ENCODE data around the gene SUSD4. TPM values are rescaled to one million over a fixed set of nuclear protein-coding genes. Genes with fewer than 3 reads are reported as not detected.

The SUSD4 gene
- total RNA-seq, 1 experiment from 2014 or later = not detected

GRCh38 chr1:223188618-223189356 lies 175.2 kb downstream of the SUSD4 start:
- no peak for DNase-seq (ENCODE audit: low spot score)

GRCh38 chr1:223186800-223187199 lies 177.2 kb downstream of the SUSD4 start:
- DNase-seq (ENCODE audit: low spot score) = no peak

GRCh38 chr1:223183268-223183862 lies 180.6 kb downstream of the SUSD4 start:
- no peak for DNase-seq (ENCODE audit: low spot score)

GRCh38 chr1:223180731-223181321 lies 183.2 kb downstream of the SUSD4 start:
- no peak for DNase-seq (ENCODE audit: low spot score)

GRCh38 chr1:223179786-223180185 lies 184.2 kb downstream of the SUSD4 start:
- no peak for DNase-seq (ENCODE audit: low spot score)

GRCh38 chr1:223179280-223179679 lies 184.7 kb downstream of the SUSD4 start:
- no peak for DNase-seq (ENCODE audit: low spot score)

GRCh38 chr1:223177681-223178080 lies 186.3 kb downstream of the SUSD4 start:
- no peak for DNase-seq (ENCODE audit: low spot score)

- DNase-seq (ENCODE audit: low spot score) = no peak
Observed at GRCh38 chr1:223176437-223176836, 187.5 kb downstream of the SUSD4 start.

- no peak for DNase-seq (ENCODE audit: low spot score)
Observed at GRCh38 chr1:223175633-223176032, 188.3 kb downstream of the SUSD4 start.

GRCh38 chr1:223175032-223175431 lies 188.9 kb downstream of the SUSD4 start:
- peak; percentile 28 for DNase-seq (ENCODE audit: low spot score)

Other genes starting within 250 kb of the SUSD4 start
- gene TLR5, start 220.9 kb downstream of the SUSD4 start, total RNA-seq (2014; rRNA removed; shearing (Covaris generic)) = not detected in 2 replicates
- not detected in 2 replicates for gene CCDC185, start 29.2 kb upstream of the SUSD4 start, total RNA-seq (2014; rRNA removed; shearing (Covaris generic))

Measured in A172 (cell line).